Measurements from ENCODE around the gene CCDC148. TPM values are rescaled to one million over a fixed set of nuclear protein-coding genes. Genes with fewer than 3 reads are reported as not detected.

The CCDC148 gene
- total RNA-seq, 1 experiment from 2014 or later: 2.1 TPM

DNA sequence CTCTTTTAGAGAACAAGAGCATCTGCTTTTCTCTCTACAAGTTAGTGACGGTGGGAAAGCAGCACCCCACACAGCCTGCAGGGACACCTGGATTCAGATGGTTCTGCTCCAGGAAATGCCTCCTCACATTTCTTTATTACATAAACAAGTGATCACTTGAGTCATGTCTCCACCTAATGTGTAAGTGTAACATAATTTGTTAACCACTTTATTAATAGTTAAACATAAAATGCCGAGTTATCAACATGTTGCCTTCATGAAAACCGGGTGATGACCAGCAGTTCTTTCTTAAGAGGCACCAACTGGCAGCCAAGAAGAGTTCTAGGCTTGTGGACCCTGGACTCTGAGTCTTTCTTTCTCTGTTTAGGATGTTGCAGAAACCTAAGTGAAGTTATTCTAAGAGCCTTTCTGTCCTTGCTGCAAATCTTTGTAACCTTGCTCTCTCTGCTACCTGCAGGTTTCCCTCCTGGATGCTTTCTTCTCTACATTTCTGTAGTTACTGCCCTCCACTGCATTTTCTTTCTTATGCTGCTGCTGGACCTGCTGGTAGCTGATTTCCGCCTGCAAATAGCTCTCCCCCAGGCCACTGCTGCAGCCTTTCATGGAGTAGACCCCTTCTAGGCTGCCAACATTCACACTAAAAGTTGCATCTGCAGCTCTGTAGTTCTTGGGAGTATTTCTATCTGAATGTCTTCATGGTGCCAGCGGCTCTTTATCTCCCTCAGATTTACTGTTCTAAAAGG, 330.6 kb downstream of the CCDC148 start:
- Mint-ChIP-seq H3K27me3 (ENCODE audit: low read depth) (peaks cover 15% of the 10 kb centered on the region), H3K9me3 (no peaks in the 10 kb centered on the region), H3K27ac (peak overlapping the region; percentile 81), H3K4me3 (no peak overlapping the region), H3K4me1 (peaks cover 57% of the 10 kb centered on the region), H3K36me3 (no peaks in the 10 kb centered on the region)
- POLR2A ChIA-PET: no interaction called here
- DNase-seq (ENCODE audit: low spot score): no peak
- ATAC-seq: peak; percentile 87
- TF ChIP-seq ELF4 (CRISPR knock-in tag; IDR thresholded peaks at IDR 0.05; ENCODE audit: low read depth) (no peak), E2F1 (CRISPR knock-in tag; IDR thresholded peaks at IDR 0.05) (no peak), SP1 (CRISPR knock-in tag; conservative IDR thresholded peaks at IDR 0.05) (no peak), ZNF219 (CRISPR knock-in tag; IDR thresholded peaks at IDR 0.05; ENCODE audit: borderline replicate concordance) (no peak), ERG (CRISPR knock-in tag; IDR thresholded peaks at IDR 0.05) (no peak), ZBTB43 (CRISPR knock-in tag; IDR thresholded peaks at IDR 0.05) (no peak), AFF4 (CRISPR knock-in tag; IDR thresholded peaks at IDR 0.05; ENCODE audit: borderline replicate concordance) (no peak), JAZF1 (CRISPR knock-in tag; IDR thresholded peaks at IDR 0.05) (no peak), MXD4 (CRISPR knock-in tag; IDR thresholded peaks at IDR 0.05; ENCODE audit: borderline replicate concordance) (no peak), ZNF138 (CRISPR knock-in tag; conservative IDR thresholded peaks at IDR 0.05) (no peak), RORB (CRISPR knock-in tag; IDR thresholded peaks at IDR 0.05) (no peak), ESRRA (CRISPR knock-in tag; IDR thresholded peaks at IDR 0.05; ENCODE audit: borderline replicate concordance) (no peak), PRRX2 (CRISPR knock-in tag; IDR thresholded peaks at IDR 0.05) (no peak)
- TF ChIP-seq, protein P1, sequence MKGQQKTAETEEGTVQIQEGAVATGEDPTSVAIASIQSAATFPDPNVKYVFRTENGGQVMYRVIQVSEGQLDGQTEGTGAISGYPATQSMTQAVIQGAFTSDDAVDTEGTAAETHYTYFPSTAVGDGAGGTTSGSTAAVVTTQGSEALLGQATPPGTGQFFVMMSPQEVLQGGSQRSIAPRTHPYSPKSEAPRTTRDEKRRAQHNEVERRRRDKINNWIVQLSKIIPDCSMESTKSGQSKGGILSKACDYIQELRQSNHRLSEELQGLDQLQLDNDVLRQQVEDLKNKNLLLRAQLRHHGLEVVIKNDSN (CRISPR knock-in tag; IDR thresholded peaks at IDR 0.05): no peak
- TF ChIP-seq, protein P2, sequence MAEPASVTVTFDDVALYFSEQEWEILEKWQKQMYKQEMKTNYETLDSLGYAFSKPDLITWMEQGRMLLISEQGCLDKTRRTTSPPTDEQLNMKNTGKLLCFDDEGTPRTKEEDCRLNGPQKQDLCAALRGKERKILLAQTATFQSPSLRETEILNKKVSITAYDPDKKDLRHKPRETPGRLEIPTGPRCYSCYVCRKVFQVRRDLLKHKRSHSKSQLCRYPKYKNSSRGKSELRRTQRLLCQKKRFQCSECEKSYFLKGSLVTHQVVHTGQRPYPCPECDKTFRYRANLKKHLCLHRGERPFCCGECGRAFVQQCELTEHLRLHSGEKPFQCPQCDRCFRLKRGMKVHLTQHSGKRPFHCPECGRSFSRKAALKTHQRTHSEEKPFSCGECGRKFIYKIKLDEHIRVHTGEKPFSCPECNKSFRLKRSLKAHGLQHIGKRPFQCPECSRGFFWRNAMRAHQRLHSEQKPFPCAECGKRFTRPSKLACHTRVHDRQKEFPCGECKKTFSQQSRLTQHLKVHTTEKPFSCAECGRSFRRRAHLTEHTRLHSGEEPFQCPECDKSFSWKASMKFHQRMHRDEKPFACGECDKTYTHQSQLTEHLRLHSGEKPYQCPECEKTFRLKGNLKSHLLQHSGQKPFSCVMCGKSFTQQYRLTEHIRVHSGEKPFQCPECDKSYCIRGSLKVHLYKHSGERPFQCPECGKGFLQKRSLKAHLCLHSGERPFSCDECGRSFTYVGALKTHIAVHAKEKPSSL (CRISPR knock-in tag; conservative IDR thresholded peaks at IDR 0.05): no peak
- TF ChIP-seq, protein P3, sequence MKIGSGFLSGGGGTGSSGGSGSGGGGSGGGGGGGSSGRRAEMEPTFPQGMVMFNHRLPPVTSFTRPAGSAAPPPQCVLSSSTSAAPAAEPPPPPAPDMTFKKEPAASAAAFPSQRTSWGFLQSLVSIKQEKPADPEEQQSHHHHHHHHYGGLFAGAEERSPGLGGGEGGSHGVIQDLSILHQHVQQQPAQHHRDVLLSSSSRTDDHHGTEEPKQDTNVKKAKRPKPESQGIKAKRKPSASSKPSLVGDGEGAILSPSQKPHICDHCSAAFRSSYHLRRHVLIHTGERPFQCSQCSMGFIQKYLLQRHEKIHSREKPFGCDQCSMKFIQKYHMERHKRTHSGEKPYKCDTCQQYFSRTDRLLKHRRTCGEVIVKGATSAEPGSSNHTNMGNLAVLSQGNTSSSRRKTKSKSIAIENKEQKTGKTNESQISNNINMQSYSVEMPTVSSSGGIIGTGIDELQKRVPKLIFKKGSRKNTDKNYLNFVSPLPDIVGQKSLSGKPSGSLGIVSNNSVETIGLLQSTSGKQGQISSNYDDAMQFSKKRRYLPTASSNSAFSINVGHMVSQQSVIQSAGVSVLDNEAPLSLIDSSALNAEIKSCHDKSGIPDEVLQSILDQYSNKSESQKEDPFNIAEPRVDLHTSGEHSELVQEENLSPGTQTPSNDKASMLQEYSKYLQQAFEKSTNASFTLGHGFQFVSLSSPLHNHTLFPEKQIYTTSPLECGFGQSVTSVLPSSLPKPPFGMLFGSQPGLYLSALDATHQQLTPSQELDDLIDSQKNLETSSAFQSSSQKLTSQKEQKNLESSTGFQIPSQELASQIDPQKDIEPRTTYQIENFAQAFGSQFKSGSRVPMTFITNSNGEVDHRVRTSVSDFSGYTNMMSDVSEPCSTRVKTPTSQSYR (CRISPR knock-in tag; IDR thresholded peaks at IDR 0.05): no peak
- CTCF ChIA-PET: no interaction called here
